Heart left ventricle (tissue), 16 donors: ENCODE results near the gene IL31RA. TPM values are rescaled to one million over a fixed set of nuclear protein-coding genes. Genes with fewer than 3 reads are reported as not detected.

Experiments used
- ATAC-seq, 4 donors: fragments of 200-7000 bp; cut with Tn5 transposase; one replicate each; pipeline ENCODE4 v1.9.1; 2020 to 2022; ENCODE audit warnings: moderate library complexity in 4 of 4, mild to moderate bottlenecking in 3 of 4, moderate number of reproducible peaks in 1 of 4
- DNase-seq, 5 donors: peaks; one replicate each; pipeline ENCODE4 v3.0.0-alpha.2; 2020
- H3K27ac ChIP-seq, 12 donors: fragments of 200-600 bp; sonication (generic) in 4 of 12; one replicate each; pipeline versions ENCODE4 v1.5.0 to v1.8.0; 2016 to 2022; ENCODE audit warnings: mild to moderate bottlenecking in 2 of 12
- H3K27me3 ChIP-seq, 9 donors: fragments of 200-600 bp; sonication (generic) in 2 of 9; one replicate each; pipeline versions ENCODE4 v1.5.1 to v1.8.0; 2016 to 2022; ENCODE audit warnings: mild to moderate bottlenecking in 3 of 9
- H3K36me3 ChIP-seq, 9 donors: fragments of 200-600 bp; sonication (generic) in 2 of 9; one replicate each; pipeline versions ENCODE4 v1.5.0 to v1.8.0; 2018 to 2022; ENCODE audit warnings: mild to moderate bottlenecking in 2 of 9
- H3K4me1 ChIP-seq, 12 donors: fragments of 200-600 bp; sonication (generic) in 4 of 12; one replicate each; pipeline versions ENCODE4 v1.5.0 to v1.8.0; 2016 to 2022; ENCODE audit warnings: mild to moderate bottlenecking in 3 of 12
- H3K4me3 ChIP-seq, 12 donors: fragments of 200-600 bp; sonication (generic) in 4 of 12; one replicate each; pipeline versions ENCODE4 v1.5.0 to v1.8.0; 2017 to 2022; ENCODE audit warnings: mild to moderate bottlenecking in 9 of 12, moderate library complexity in 4 of 12
- H3K9me3 ChIP-seq, 12 donors: fragments of 200-600 bp; sonication (generic) in 4 of 12; one replicate each; pipeline versions ENCODE4 v1.5.0 to v1.8.0; 2016 to 2022; ENCODE audit warnings: mild to moderate bottlenecking in 1 of 12
- CTCF ChIP-seq, 12 donors: fragments of 200-600 bp; sonication (generic) in 4 of 12; IDR thresholded peaks; one replicate each; pipeline versions ENCODE4 v1.5.0 to v1.8.0; 2018 to 2022; ENCODE audit warnings: antibody characterized with exemption in 12 of 12, mild to moderate bottlenecking in 5 of 12
- POLR2A ChIP-seq, 2 donors: fragments of 450-650 bp; IDR thresholded peaks; one replicate each; pipeline ENCODE4 v1.6.1; 2017; ENCODE audit warnings: antibody characterized with exemption in 2 of 2, mild to moderate bottlenecking in 2 of 2, moderate library complexity in 2 of 2
- WGBS, 4 donors: extraction: QIAGEN DNeasy Blood & Tissue Kit in 2 of 4; methylation state at CpG; one replicate each; pipeline versions ENCODE4 v1.1.5 to v1.1.7; 2013 to 2018; 5-methylcytosine and 5-hydroxymethylcytosine counted together
- intact Hi-C, 10 donors: fragments of 100-400 bp; cut with DNase I; formaldehyde crosslinking; loops; one replicate each; pipeline versions ENCODE4 v1.11.1 to v1.14.2; 2022
- polyA plus RNA-seq, 2 donors: library from polyadenylated mRNA; stranded (reverse); fragments of 200-250 nt; gene quantifications; one replicate each; pipeline ENCODE4 v1.2.3, GENCODE V29; 2013
- total RNA-seq, 9 donors: library from RNA; depleted of rRNA in 2 of 9; stranded (reverse); fragments of >200 nt in 2 of 9; fragmentation: NEBNext Ultra II Directional in 3 of 9; extraction: Animal tissue kit (Norgen Biotek cat#: 25700) in 3 of 9; gene quantifications; one replicate each; pipeline versions ENCODE4 v1.1.0 to v1.2.4, GENCODE V29; 2016 to 2023
- donor health status: ischemic (EF 13 %, LVEDD 7.1; RV severe dilation, severe dysfunction).
- donor health status: healthy with polysubstance abuse.
- donor health status: DM: no; HTN: yes; CAD: no.
- donor health status: DM: no; HTN: no; CAD: no.
- donor health status: ischemic (EF 25% LVEDD 6.9; RV normal size, moderate dysfunction).
- donor health status: ischemic (EF 25% LVEDD 5.7; RV mildly dilated, moderate dysfunction).
- donor health status: healthy.
- donor health status: DM: yes; HTN: yes; CAD: no.
- donor health status: ischemic (EF 35%, LVEDD 5.7; RV mildly dilated, moderate dysfunction).
- donor health status: nonischemic (EF 11% LVEDD 7.7; RV severe dilation, severe dysfunction).
- donor health status: DM: yes; HTN: yes; CAD: no.
- donor health status: PGD.
- donor health status: ischemic (EF 29% LVEDD 5.4; RV normal size, mild dysfunction).
- donor health status: nonischemic (EF 23%, LVEDD 6.1; RV moderate dilation, normal function).

The IL31RA gene
- total and polyA plus RNA-seq, 11 donors: 0.12 to 2.2 (median 0.47) TPM; not detected in 5

GRCh38 chr5:55848783-55849182, 2.4 kb upstream of the IL31RA start:
- H3K27ac ChIP-seq: no peak overlapping the region
- ATAC-seq: no peak
- H3K27me3 ChIP-seq: no peaks in the 10 kb centered on the region
- no peaks in the 10 kb centered on the region for H3K36me3 ChIP-seq
- no peak for DNase-seq
- H3K4me1 ChIP-seq: peaks cover 0 to 21% (median under 1%) of the 10 kb centered on the region in 12 donors
- no peak for TF ChIP-seq CTCF (IDR thresholded peaks at IDR 0.05)
- no peak for TF ChIP-seq POLR2A (IDR thresholded peaks at IDR 0.05)
- no peak overlapping the region for H3K4me3 ChIP-seq
- intact Hi-C loops: no loop called here
- peaks cover 0 to 18% (median 0%) of the 10 kb centered on the region in 12 donors for H3K9me3 ChIP-seq
- WGBS, 4 donors: 80 to 85% (median 83%) methylated on average over 2 of the region's 2 CpGs

GRCh38 chr5:55851675-55851979, 470 bp downstream of the IL31RA start:
- intact Hi-C loops: loop anchor here in 1 of 10 donors (5.0 kb wide), 1 partner anchor 414 kb away; no protein-coding TSS in a partner anchor
- Histone ChIP-seq H3K9me3 (no peaks in the 10 kb centered on the region), H3K4me3 (no peak overlapping the region), H3K27me3 (no peaks in the 10 kb centered on the region), H3K27ac (no peak overlapping the region), H3K4me1 (peaks cover 0 to 43% (median 3%) of the 10 kb centered on the region in 12 donors), H3K36me3 (no peaks in the 10 kb centered on the region)
- 83 to 94% (median 91%) methylated on average over 2 of the region's 2 CpGs for WGBS, 4 donors
- TF ChIP-seq CTCF (IDR thresholded peaks at IDR 0.05) (no peak), POLR2A (IDR thresholded peaks at IDR 0.05) (no peak)
- ATAC-seq (no peak), DNase-seq (no peak)

- TF ChIP-seq POLR2A (IDR thresholded peaks at IDR 0.05): no peak
- no peak for TF ChIP-seq CTCF (IDR thresholded peaks at IDR 0.05)
- Histone ChIP-seq H3K36me3 (no peaks in the 10 kb centered on the region), H3K4me1 (peaks cover 0 to 52% (median 3%) of the 10 kb centered on the region in 12 donors), H3K27ac (peak overlapping the region in 2 of 12 donors; percentile 31 to 65), H3K4me3 (no peak overlapping the region), H3K9me3 (no peaks in the 10 kb centered on the region), H3K27me3 (no peaks in the 10 kb centered on the region)
- ATAC-seq: no peak
- no peak for DNase-seq
- 72 to 84% (median 77%) methylated on average over 3 of the region's 3 CpGs for WGBS, 4 donors
- intact Hi-C loops: loop anchor here in 1 of 10 donors (5.0 kb wide), 1 partner anchor 415 kb away; no protein-coding TSS in a partner anchor
Observed at GRCh38 chr5:55852503-55852902, 1.3 kb downstream of the IL31RA start.

GRCh38 chr5:55853041-55853670, 2.0 kb downstream of the IL31RA start:
- TF ChIP-seq POLR2A (IDR thresholded peaks at IDR 0.05) (no peak), CTCF (IDR thresholded peaks at IDR 0.05) (no peak)
- peak in 2 of 4 donors; percentile 45 to 77 for ATAC-seq
- H3K27me3 ChIP-seq: no peaks in the 10 kb centered on the region
- WGBS, 4 donors: 55 to 67% (median 63%) methylated on average over 3 of the region's 3 CpGs
- no peaks in the 10 kb centered on the region for H3K36me3 ChIP-seq
- no peak for DNase-seq
- peaks cover 0 to 52% (median 3%) of the 10 kb centered on the region in 12 donors for H3K4me1 ChIP-seq
- H3K9me3 ChIP-seq: no peaks in the 10 kb centered on the region
- no peak overlapping the region for H3K4me3 ChIP-seq
- H3K27ac ChIP-seq: peak overlapping the region in 2 of 12 donors; percentile 31 to 65
- intact Hi-C loops: loop anchor here in 1 of 10 donors (5.0 kb wide), 1 partner anchor 416 kb away; no protein-coding TSS in a partner anchor
